GM23338 (cell line): ENCODE measurements around the gene PKD1L1. TPM values are rescaled to one million over a fixed set of nuclear protein-coding genes. Genes with fewer than 3 reads are reported as not detected.
"Not testable (repeated sequence)": the region's sequence is repeated elsewhere in the genome, so short reads cannot be mapped to it uniquely, and the experiment has no call there.

Source experiments
- ATAC-seq: fragments of 200-7000 bp; cut with Tn5 transposase; 3 replicates; pipeline ENCODE4 v1.9.1; 2020
- DNase-seq: peaks from one replicate; pipeline ENCODE4 v3.0.0-alpha.2; 2015; ENCODE audit warnings: low spot score
- H2AFZ ChIP-seq: fragments of 200-600 bp; sonication (generic); 2 replicates; pipeline ENCODE4 v1.8.0; 2016; ENCODE audit warnings: antibody characterized with exemption, mild to moderate bottlenecking, moderate library complexity
- H3F3A ChIP-seq: fragments of 200-600 bp; sonication (generic); replicated peaks from 2 replicates; pipeline ENCODE4 v1.8.0; 2017; ENCODE audit warnings: antibody characterized with exemption, mixed run types, low read depth
- H3K27ac ChIP-seq: fragments of 200-600 bp; sonication (generic); 2 replicates; pipeline ENCODE4 v1.6.1; 2016; ENCODE audit warnings: low read depth
- H3K27me3 ChIP-seq: fragments of 200-600 bp; sonication (generic); 2 replicates; pipeline ENCODE4 v1.8.0; 2016; ENCODE audit warnings: mild to moderate bottlenecking, mixed run types, moderate library complexity; ENCODE audit not compliant: insufficient read depth
- H3K36me3 ChIP-seq: fragments of 200-600 bp; sonication (generic); 2 replicates; pipeline ENCODE4 v1.8.0; 2016; ENCODE audit warnings: mild to moderate bottlenecking; ENCODE audit not compliant: insufficient read depth
- H3K4me1 ChIP-seq: fragments of 200-600 bp; sonication (generic); 2 replicates; pipeline ENCODE4 v1.8.0; 2016; ENCODE audit warnings: mild to moderate bottlenecking, moderate library complexity; ENCODE audit not compliant: insufficient read depth
- H3K4me2 ChIP-seq: fragments of 200-600 bp; sonication (generic); 2 replicates; pipeline ENCODE4 v1.7.1; 2017; ENCODE audit warnings: mixed run types
- H3K4me3 ChIP-seq: fragments of 200-600 bp; sonication (generic); 2 replicates; pipeline ENCODE4 v1.6.1; 2016; ENCODE audit warnings: mixed run types
- H3K79me2 ChIP-seq: fragments of 200-600 bp; sonication (generic); replicated peaks from 2 replicates; pipeline ENCODE4 v1.8.0; 2017; ENCODE audit warnings: mild to moderate bottlenecking; ENCODE audit not compliant: insufficient read depth
- H3K9me2 ChIP-seq: fragments of 200-600 bp; sonication (generic); 2 replicates; pipeline ENCODE4 v1.8.0; 2017; ENCODE audit not compliant: insufficient read depth
- H4K20me1 ChIP-seq: fragments of 200-600 bp; sonication (generic); replicated peaks from 2 replicates; pipeline ENCODE4 v1.8.0; 2017; ENCODE audit warnings: mild to moderate bottlenecking; ENCODE audit not compliant: insufficient read depth
- H3K27ac Mint-ChIP-seq: 2 replicates; pipeline ENCODE4 v1.8.0; 2020; ENCODE audit warnings: inconsistent platforms, mild to moderate bottlenecking, moderate library complexity, mixed read lengths
- H3K27me3 Mint-ChIP-seq: 3 replicates; pipeline ENCODE4 v1.8.0; 2022; ENCODE audit warnings: low read depth, mild to moderate bottlenecking, moderate library complexity, mixed read lengths, inconsistent platforms; ENCODE audit not compliant: insufficient read depth, poor library complexity
- H3K36me3 Mint-ChIP-seq: 3 replicates; pipeline ENCODE4 v1.8.0; 2021; ENCODE audit warnings: low read depth, mild to moderate bottlenecking, inconsistent platforms, moderate library complexity, mixed read lengths
- H3K4me1 Mint-ChIP-seq: 3 replicates; pipeline ENCODE4 v1.8.0; 2020; ENCODE audit warnings: mild to moderate bottlenecking, inconsistent platforms, mixed read lengths
- H3K4me3 Mint-ChIP-seq: 3 replicates; pipeline ENCODE4 v1.8.0; 2021; ENCODE audit warnings: moderate library complexity, mild to moderate bottlenecking, inconsistent platforms, mixed read lengths
- H3K9me3 Mint-ChIP-seq: 3 replicates; pipeline ENCODE4 v1.8.0; 2020; ENCODE audit warnings: moderate library complexity, mild to moderate bottlenecking, inconsistent platforms, mixed read lengths
- CREB1 ChIP-seq: fragments of 250-450 bp; sonication (Bioruptor Pico); IDR thresholded peaks from 2 replicates; pipeline ENCODE4 v1.5.0; 2020; ENCODE audit warnings: low read depth, mild to moderate bottlenecking, moderate library complexity
- EZH2 ChIP-seq: fragments of 200-600 bp; sonication (generic); IDR thresholded peaks from one replicate; pipeline ENCODE4 v1.8.0; 2017; ENCODE audit warnings: antibody characterized with exemption, mild to moderate bottlenecking, low read depth; ENCODE audit not compliant: unreplicated experiment
- STAT1 ChIP-seq: IDR thresholded peaks from one replicate; pipeline ENCODE4 v1.6.1; 2016; ENCODE audit warnings: antibody characterized with exemption; ENCODE audit not compliant: unreplicated experiment
- ZNF114 ChIP-seq: fragments of 250-450 bp; sonication (Bioruptor Pico); IDR thresholded peaks from 2 replicates; pipeline ENCODE4 v1.5.0; 2020; ENCODE audit warnings: mild to moderate bottlenecking, moderate library complexity
- polyA plus RNA-seq: library from polyadenylated mRNA; unstranded; fragments of >200 nt; fragmentation: Nextera tagmentation; extraction: Ambion mirVana; gene quantifications from 2 replicates; pipeline ENCODE4 v1.2.1, GENCODE V29; 2016
- total RNA-seq: library from RNA; depleted of rRNA; stranded (reverse); fragments of >200 nt; shearing (Covaris generic); gene quantifications from 2 replicates; pipeline ENCODE4 v1.2.3, GENCODE V29; 2014

The PKD1L1 gene
- total and polyA plus RNA-seq, 2 experiments from 2014 or later = 0.03 TPM; not detected in 1

DNA sequence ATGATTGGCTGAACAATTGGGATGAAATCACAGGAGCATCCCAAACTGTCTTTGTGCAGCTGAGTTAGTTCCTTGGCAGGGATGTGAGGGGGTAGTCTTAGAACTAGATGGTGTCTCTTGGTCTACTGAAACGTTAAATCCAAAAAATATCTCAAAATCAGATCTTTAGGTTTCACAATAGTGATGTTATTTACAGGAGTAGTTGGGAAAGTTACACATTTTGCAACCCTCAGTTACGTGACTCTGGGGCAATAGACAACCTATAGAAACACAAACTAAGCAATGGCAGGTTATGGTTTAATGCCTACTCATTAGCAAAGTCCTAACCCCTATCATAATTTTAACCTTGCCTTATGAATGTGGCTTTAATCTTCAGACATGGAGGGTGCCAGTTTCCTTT is 24.0 kb downstream of the PKD1L1 start:
- no peaks in the 10 kb centered on the region for H3K79me2 ChIP-seq
- no peak overlapping the region for H3K4me2 ChIP-seq
- no peak for TF ChIP-seq STAT1
- no peak for TF ChIP-seq CREB1
- no peak for TF ChIP-seq ZNF114 (CRISPR knock-in tag)
- peaks cover 22% of the 10 kb centered on the region; the same call in 2 of the 3 replicates for H3K9me3 Mint-ChIP-seq
- no peaks in the 10 kb centered on the region for H3K36me3 ChIP-seq
- peaks cover 2% of the 10 kb centered on the region for H3K27me3 Mint-ChIP-seq
- H3K4me1 Mint-ChIP-seq = peaks cover 3% of the 10 kb centered on the region; the same call in 2 of the 3 replicates
- H3K27ac ChIP-seq = no peak overlapping the region
- no peaks in the 10 kb centered on the region for H3K4me1 ChIP-seq
- H3K27me3 ChIP-seq = no peaks in the 10 kb centered on the region
- H3K4me3 Mint-ChIP-seq = no peak overlapping the region
- H3K9me2 ChIP-seq = no peaks in the 10 kb centered on the region; the same call in 1 of the 2 replicates
- H3K27ac Mint-ChIP-seq = no peak overlapping the region
- ATAC-seq = no peak
- no peak overlapping the region for H2AFZ ChIP-seq
- H3K36me3 Mint-ChIP-seq = peaks cover 19% of the 10 kb centered on the region
- H3K4me3 ChIP-seq = no peak overlapping the region
- no peaks in the 10 kb centered on the region for H3F3A ChIP-seq
- no peak for DNase-seq
- no peaks in the 10 kb centered on the region for H4K20me1 ChIP-seq

- H3K4me1 ChIP-seq, H4K20me1 ChIP-seq, ATAC-seq, H3F3A ChIP-seq, H3K27me3 ChIP-seq, H3K27ac Mint-ChIP-seq, H3K27me3 Mint-ChIP-seq, H2AFZ ChIP-seq, H3K4me3 Mint-ChIP-seq, H3K27ac ChIP-seq, H3K4me1 Mint-ChIP-seq, H3K4me3 ChIP-seq, H3K79me2 ChIP-seq, H3K4me2 ChIP-seq, DNase-seq, H3K36me3 ChIP-seq, H3K9me2 ChIP-seq: not testable (repeated sequence)
- Mint-ChIP-seq H3K36me3 (peaks cover 19% of the 10 kb centered on the region), H3K9me3 (peaks cover 22% of the 10 kb centered on the region; the same call in 2 of the 3 replicates)
Measured at GRCh38 chr7:47923081-47923875, 25.0 kb downstream of the PKD1L1 start.

GRCh38 chr7:47916514-47916913 is 31.8 kb downstream of the PKD1L1 start:
- H3K79me2 ChIP-seq, DNase-seq, H3K9me2 ChIP-seq, H3K36me3 ChIP-seq, H3K36me3 Mint-ChIP-seq, H3K4me1 ChIP-seq, H3K27me3 ChIP-seq, H3K4me2 ChIP-seq, H3K4me3 ChIP-seq, H3K9me3 Mint-ChIP-seq, H3K27ac Mint-ChIP-seq, ATAC-seq, H3K27me3 Mint-ChIP-seq, H2AFZ ChIP-seq, H3K27ac ChIP-seq, H3K4me3 Mint-ChIP-seq, H4K20me1 ChIP-seq, H3F3A ChIP-seq: not testable (repeated sequence)
- peaks cover 16% of the 10 kb centered on the region; the same call in 2 of the 3 replicates for H3K4me1 Mint-ChIP-seq

DNA sequence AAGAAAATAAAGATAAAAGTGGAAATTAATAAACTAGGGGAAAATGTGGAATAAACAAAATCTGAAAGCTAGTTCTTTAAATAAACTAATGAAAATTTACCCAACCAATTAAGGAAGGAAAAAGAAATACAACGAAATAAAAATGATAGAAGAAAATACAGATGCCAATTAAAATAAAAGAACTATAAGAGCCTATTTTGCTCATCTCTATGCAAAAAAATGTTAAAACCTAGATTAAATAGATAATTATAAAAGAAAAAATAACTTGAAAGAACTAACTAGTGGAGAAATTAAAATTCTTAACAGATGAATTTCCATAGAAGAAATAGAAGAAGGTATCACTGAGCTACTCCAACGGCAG is 32.7 kb downstream of the PKD1L1 start:
- Mint-ChIP-seq H3K4me1 (peaks cover 16% of the 10 kb centered on the region; the same call in 2 of the 3 replicates), H3K9me3 (no peaks in the 10 kb centered on the region; the same call in 1 of the 3 replicates), H3K27ac (0 out of 2 replicates have a peak overlapping the region, but pooled peaks have one; percentile 36), H3K36me3 (0 out of 3 replicates have a peak, but pooled peaks cover 1% of the 10 kb centered on the region), H3K4me3 (no peak overlapping the region), H3K27me3 (no peaks in the 10 kb centered on the region)
- Histone ChIP-seq H4K20me1 (no peaks in the 10 kb centered on the region), H2AFZ (no peak overlapping the region), H3K4me1 (no peaks in the 10 kb centered on the region; the same call in none of the 2 replicates), H3K79me2 (no peaks in the 10 kb centered on the region), H3K27me3 (no peaks in the 10 kb centered on the region), H3F3A (no peaks in the 10 kb centered on the region), H3K36me3 (no peaks in the 10 kb centered on the region), H3K4me3 (no peak overlapping the region), H3K4me2 (no peak overlapping the region), H3K9me2 (no peaks in the 10 kb centered on the region), H3K27ac (no peak overlapping the region)
- ATAC-seq (no peak), DNase-seq (no peak)
- TF ChIP-seq EZH2 = no peak
